K562 (cell line): Measurements from ENCODE around the gene DLGAP1.
"Not testable (repeated sequence)": the region's sequence is repeated elsewhere in the genome, so short reads cannot be mapped to it uniquely, and the experiment has no call there.

Experiments
- ADNP ChIP-seq: fragments of 200-800 bp; sonication (Bioruptor generic); IDR thresholded peaks from 2 replicates; pipeline ENCODE4 v1.6.1; 2016; ENCODE audit warnings: missing genetic modification characterization, missing compliant biosample characterization
- ATF2 ChIP-seq: sonication (generic); formaldehyde crosslinking; IDR thresholded peaks from 2 replicates; pipeline ENCODE4 v1.8.1; 2022; ENCODE audit warnings: missing genetic modification reagents
- CBX3 ChIP-seq, 2 experiments: IDR thresholded peaks; 1 replicate in 1 of 2; 2 replicates in 1 of 2; pipeline ENCODE4 v1.6.1; 2012; ENCODE audit warnings: inconsistent platforms in 2 of 2, low read length in 2 of 2, borderline replicate concordance in 1 of 2, control low read depth in 1 of 2
- CTCF ChIP-seq, 3 experiments: IDR thresholded peaks in 2 of 3; conservative IDR thresholded peaks in 1 of 3; 2 replicates each; pipeline ENCODE4 v1.5.1; 2011 to 2012; ENCODE audit warnings: low read length in 3 of 3, mild to moderate bottlenecking in 3 of 3, control low read depth in 2 of 3, improper control_type of control experiment in 1 of 3, inconsistent platforms in 1 of 3, low read depth in 1 of 3, mixed read lengths in 1 of 3, moderate library complexity in 1 of 3; ENCODE audit not compliant: insufficient read depth in 2 of 3
- FIP1L1 ChIP-seq: fragments of 200-400 bp; formaldehyde crosslinking; IDR thresholded peaks from 2 replicates; pipeline ENCODE4 v1.6.1; 2018; ENCODE audit warnings: mild to moderate bottlenecking, low read depth, low read length; ENCODE audit not compliant: poor library complexity, severe bottlenecking
- FOXA3 ChIP-seq, 2 experiments: fragments of 450-650 bp in 1 of 2; sonication (generic) in 1 of 2; formaldehyde crosslinking; IDR thresholded peaks in 1 of 2; conservative IDR thresholded peaks in 1 of 2; 2 replicates each; pipeline versions ENCODE4 v1.4.0 to v1.8.0; 2020 to 2022; ENCODE audit warnings: mild to moderate bottlenecking in 2 of 2, missing genetic modification reagents in 1 of 2
- NFRKB ChIP-seq: fragments of 450-650 bp; IDR thresholded peaks from 2 replicates; pipeline ENCODE4 v1.6.1; 2016; ENCODE audit warnings: low read depth
- NR3C1 ChIP-seq: sonication (generic); formaldehyde crosslinking; IDR thresholded peaks from 2 replicates; pipeline ENCODE4 v1.8.1; 2022; ENCODE audit warnings: missing genetic modification reagents
- RNF2 ChIP-seq: sonication (generic); IDR thresholded peaks from 2 replicates; pipeline ENCODE4 v1.6.1; 2016
- ZNF212 ChIP-seq: fragments of 450-650 bp; formaldehyde crosslinking; IDR thresholded peaks from 2 replicates; pipeline ENCODE4 v1.4.0; 2020; ENCODE audit warnings: mild to moderate bottlenecking
- ZZZ3 ChIP-seq: fragments of 450-650 bp; IDR thresholded peaks from 2 replicates; pipeline ENCODE4 v1.6.1; 2016; ENCODE audit warnings: antibody characterized with exemption, mild to moderate bottlenecking, moderate library complexity
- TF ChIP-seq, protein P1 (sequence below): sonication (generic); formaldehyde crosslinking; IDR thresholded peaks from 2 replicates; pipeline ENCODE4 v1.8.0; 2022; ENCODE audit warnings: mild to moderate bottlenecking, missing genetic modification reagents
- TF ChIP-seq, protein P2 (sequence below), 2 experiments: fragments of 450-650 bp in 1 of 2; sonication (generic) in 1 of 2; formaldehyde crosslinking in 1 of 2; IDR thresholded peaks; 2 replicates each; pipeline versions ENCODE4 v1.7.1 to v1.9.0; 2016 to 2022; ENCODE audit warnings: inconsistent platforms in 1 of 2, mild to moderate bottlenecking in 1 of 2, missing genetic modification reagents in 1 of 2
- TF ChIP-seq, protein P3 (sequence below): sonication (generic); formaldehyde crosslinking; IDR thresholded peaks from 2 replicates; pipeline ENCODE4 v1.9.0; 2022; ENCODE audit warnings: mild to moderate bottlenecking, missing genetic modification reagents

DNA sequence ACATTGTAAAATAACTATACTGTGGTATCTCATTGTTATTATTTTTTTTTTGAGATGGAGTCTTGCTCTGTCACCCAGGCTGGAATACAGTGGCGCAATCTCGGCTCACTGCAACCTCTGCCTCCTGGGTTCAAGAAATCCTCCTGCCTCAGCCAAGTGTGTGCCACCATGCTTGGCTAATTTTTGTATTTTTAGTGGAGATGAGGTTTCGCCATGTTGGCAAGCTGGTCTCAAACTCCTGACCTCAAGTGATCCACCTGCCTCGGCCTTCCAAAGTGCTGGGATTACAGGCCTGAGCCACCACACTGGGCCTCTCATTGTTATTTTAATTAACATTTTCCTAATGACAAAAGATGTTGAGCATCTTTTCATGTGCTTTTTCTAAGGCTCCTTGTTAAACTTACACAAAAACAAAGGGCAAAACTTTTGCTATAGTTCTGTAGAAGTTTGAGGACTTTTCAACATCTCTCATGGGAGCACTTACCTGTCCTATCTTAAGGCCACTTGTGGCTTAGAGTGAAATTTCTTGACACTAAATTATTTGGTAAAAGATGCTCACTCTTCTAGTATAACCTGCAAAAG lies 39.7 kb upstream of the DLGAP1 start:
- TF ChIP-seq NR3C1 (CRISPR knock-in tag); ZZZ3; ATF2 (CRISPR knock-in tag); NFRKB; FIP1L1; CTCF (IDR thresholded peaks at IDR 0.05 in 2 of 3, conservative IDR thresholded peaks at IDR 0.05 in 1 of 3; ENCODE audit: insufficient read depth in 2 of 3, low read depth in 1 of 3, low read length in 3 of 3); FOXA3 (CRISPR knock-in tag; conservative IDR thresholded peaks at IDR 0.05 in 1 of 2, IDR thresholded peaks at IDR 0.05 in 1 of 2); ADNP (tag); CBX3 (IDR thresholded peaks at IDR 0.05; ENCODE audit: borderline replicate concordance in 1 of 2, low read length in 2 of 2); RNF2; ZNF212 (CRISPR knock-in tag): not testable (repeated sequence)
- TF ChIP-seq, protein P1, sequence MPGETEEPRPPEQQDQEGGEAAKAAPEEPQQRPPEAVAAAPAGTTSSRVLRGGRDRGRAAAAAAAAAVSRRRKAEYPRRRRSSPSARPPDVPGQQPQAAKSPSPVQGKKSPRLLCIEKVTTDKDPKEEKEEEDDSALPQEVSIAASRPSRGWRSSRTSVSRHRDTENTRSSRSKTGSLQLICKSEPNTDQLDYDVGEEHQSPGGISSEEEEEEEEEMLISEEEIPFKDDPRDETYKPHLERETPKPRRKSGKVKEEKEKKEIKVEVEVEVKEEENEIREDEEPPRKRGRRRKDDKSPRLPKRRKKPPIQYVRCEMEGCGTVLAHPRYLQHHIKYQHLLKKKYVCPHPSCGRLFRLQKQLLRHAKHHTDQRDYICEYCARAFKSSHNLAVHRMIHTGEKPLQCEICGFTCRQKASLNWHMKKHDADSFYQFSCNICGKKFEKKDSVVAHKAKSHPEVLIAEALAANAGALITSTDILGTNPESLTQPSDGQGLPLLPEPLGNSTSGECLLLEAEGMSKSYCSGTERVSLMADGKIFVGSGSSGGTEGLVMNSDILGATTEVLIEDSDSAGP (CRISPR knock-in tag), result not testable (repeated sequence)
- TF ChIP-seq, protein P2, sequence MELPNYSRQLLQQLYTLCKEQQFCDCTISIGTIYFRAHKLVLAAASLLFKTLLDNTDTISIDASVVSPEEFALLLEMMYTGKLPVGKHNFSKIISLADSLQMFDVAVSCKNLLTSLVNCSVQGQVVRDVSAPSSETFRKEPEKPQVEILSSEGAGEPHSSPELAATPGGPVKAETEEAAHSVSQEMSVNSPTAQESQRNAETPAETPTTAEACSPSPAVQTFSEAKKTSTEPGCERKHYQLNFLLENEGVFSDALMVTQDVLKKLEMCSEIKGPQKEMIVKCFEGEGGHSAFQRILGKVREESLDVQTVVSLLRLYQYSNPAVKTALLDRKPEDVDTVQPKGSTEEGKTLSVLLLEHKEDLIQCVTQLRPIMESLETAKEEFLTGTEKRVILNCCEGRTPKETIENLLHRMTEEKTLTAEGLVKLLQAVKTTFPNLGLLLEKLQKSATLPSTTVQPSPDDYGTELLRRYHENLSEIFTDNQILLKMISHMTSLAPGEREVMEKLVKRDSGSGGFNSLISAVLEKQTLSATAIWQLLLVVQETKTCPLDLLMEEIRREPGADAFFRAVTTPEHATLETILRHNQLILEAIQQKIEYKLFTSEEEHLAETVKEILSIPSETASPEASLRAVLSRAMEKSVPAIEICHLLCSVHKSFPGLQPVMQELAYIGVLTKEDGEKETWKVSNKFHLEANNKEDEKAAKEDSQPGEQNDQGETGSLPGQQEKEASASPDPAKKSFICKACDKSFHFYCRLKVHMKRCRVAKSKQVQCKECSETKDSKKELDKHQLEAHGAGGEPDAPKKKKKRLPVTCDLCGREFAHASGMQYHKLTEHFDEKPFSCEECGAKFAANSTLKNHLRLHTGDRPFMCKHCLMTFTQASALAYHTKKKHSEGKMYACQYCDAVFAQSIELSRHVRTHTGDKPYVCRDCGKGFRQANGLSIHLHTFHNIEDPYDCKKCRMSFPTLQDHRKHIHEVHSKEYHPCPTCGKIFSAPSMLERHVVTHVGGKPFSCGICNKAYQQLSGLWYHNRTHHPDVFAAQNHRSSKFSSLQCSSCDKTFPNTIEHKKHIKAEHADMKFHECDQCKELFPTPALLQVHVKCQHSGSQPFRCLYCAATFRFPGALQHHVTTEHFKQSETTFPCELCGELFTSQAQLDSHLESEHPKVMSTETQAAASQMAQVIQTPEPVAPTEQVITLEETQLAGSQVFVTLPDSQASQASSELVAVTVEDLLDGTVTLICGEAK (IDR thresholded peaks at IDR 0.05), result not testable (repeated sequence)
- TF ChIP-seq, protein P2 (CRISPR knock-in tag; IDR thresholded peaks at IDR 0.05), result not testable (repeated sequence)
- TF ChIP-seq, protein P3, sequence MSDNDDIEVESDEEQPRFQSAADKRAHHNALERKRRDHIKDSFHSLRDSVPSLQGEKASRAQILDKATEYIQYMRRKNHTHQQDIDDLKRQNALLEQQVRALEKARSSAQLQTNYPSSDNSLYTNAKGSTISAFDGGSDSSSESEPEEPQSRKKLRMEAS (CRISPR knock-in tag), result not testable (repeated sequence)
